Neural progenitor cell (in vitro differentiated cells): Measurements from ENCODE around the gene STX2.

ENCODE experiments used
- EZH2 ChIP-seq: fragments of 200-600 bp; sonication (generic); IDR thresholded peaks from 2 replicates; pipeline ENCODE4 v1.6.1; 2017; ENCODE audit warnings: antibody characterized with exemption, mild to moderate bottlenecking, moderate library complexity
- EZH2phosphoT487 ChIP-seq: fragments of 200-600 bp; sonication (generic); IDR thresholded peaks from 2 replicates; pipeline ENCODE4 v1.6.1; 2017; ENCODE audit warnings: antibody characterized with exemption
- TF ChIP-seq, protein P1 (sequence below): fragments of 200-600 bp; sonication (generic); IDR thresholded peaks from 2 replicates; pipeline ENCODE4 v1.5.1; 2017; ENCODE audit warnings: antibody characterized with exemption, mild to moderate bottlenecking

DNA sequence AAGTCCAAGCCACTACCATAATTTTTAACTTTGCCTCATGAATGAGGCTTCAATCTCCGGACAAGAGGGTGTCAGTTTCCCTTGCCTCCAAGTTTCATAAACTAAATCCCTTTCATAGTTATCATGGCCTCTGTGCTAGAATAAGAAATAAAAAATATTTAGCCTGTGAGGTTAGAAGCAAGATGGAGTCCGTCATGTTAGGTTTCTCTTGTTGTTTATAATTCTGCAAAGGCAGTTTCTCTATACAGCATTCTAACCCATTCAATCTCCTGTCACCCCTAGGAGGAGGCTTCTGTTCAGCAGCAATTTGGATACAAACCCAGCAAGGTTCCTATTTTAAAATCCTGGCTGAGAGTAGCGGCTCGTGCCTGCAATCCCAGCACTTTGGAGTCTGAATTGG, 17.0 kb upstream of the STX2 start:
- TF ChIP-seq, protein P1, sequence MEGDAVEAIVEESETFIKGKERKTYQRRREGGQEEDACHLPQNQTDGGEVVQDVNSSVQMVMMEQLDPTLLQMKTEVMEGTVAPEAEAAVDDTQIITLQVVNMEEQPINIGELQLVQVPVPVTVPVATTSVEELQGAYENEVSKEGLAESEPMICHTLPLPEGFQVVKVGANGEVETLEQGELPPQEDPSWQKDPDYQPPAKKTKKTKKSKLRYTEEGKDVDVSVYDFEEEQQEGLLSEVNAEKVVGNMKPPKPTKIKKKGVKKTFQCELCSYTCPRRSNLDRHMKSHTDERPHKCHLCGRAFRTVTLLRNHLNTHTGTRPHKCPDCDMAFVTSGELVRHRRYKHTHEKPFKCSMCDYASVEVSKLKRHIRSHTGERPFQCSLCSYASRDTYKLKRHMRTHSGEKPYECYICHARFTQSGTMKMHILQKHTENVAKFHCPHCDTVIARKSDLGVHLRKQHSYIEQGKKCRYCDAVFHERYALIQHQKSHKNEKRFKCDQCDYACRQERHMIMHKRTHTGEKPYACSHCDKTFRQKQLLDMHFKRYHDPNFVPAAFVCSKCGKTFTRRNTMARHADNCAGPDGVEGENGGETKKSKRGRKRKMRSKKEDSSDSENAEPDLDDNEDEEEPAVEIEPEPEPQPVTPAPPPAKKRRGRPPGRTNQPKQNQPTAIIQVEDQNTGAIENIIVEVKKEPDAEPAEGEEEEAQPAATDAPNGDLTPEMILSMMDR = no peak
- no peak for TF ChIP-seq EZH2
- TF ChIP-seq EZH2phosphoT487 = no peak
